ENCODE data around the gene KRAS. TPM values are rescaled to one million over a fixed set of nuclear protein-coding genes. Genes with fewer than 3 reads are reported as not detected.

KRAS gene
- total RNA-seq, 1 experiment from 2014 or later = 47.5 TPM

DNA sequence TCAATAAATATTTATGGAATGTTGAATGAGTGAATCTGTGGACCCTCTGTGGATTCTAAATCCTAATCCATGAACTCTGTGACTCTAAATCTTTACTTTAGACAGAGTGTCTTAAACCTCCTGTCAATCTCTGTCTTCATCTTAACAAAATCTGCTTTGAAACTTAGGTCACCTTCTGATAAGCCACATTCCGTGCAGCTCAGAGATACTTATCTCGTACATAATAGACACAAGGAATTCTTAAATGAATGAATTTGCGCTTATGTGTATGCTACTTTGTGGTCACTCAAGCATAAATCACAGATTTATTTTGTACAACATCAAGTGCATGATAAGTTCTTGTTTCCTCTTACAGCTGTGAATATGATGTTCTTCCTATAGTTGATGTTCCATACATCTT lies 2.2 kb upstream of the KRAS start:
- Histone ChIP-seq H4K91ac (ENCODE audit: insufficient read length, low read depth, low read length) (no peak overlapping the region), H2BK15ac (ENCODE audit: low read depth, low read length) (no peak overlapping the region), H2BK20ac (ENCODE audit: low read depth, low read length, poor library complexity, severe bottlenecking) (no peak overlapping the region), H2AK5ac (ENCODE audit: insufficient read length, low read length) (no peak overlapping the region), H3K23ac (ENCODE audit: insufficient read length, low read depth, low read length) (no peak overlapping the region), H3K4ac (ENCODE audit: low read depth, low read length) (no peak overlapping the region), H3K4me2 (ENCODE audit: insufficient read depth, insufficient read length, low read length) (no peak overlapping the region), H3K9ac (ENCODE audit: extremely low read depth, insufficient read length, low read length) (no peak overlapping the region), H2AFZ (ENCODE audit: low read length) (no peak overlapping the region), H3K23me2 (ENCODE audit: insufficient read length, low read depth, low read length, poor library complexity, severe bottlenecking) (peaks cover 4% of the 10 kb centered on the region), H3K4me1 (ENCODE audit: insufficient read depth, low read length) (peaks cover 13% of the 10 kb centered on the region), H2BK120ac (ENCODE audit: low read depth, low read length, poor library complexity, severe bottlenecking) (no peak overlapping the region), H3K79me2 (ENCODE audit: insufficient read depth, low read length) (peaks cover 4% of the 10 kb centered on the region; the same call in 1 of the 2 replicates), H3K14ac (ENCODE audit: insufficient read depth, low read length) (no peak overlapping the region), H2BK5ac (ENCODE audit: insufficient read length, low read length) (no peak overlapping the region), H3K18ac (ENCODE audit: insufficient read length, low read depth, low read length) (no peak overlapping the region), H3K27ac (ENCODE audit: insufficient read length, low read depth, low read length) (no peak overlapping the region), H4K20me1 (ENCODE audit: control insufficient read depth, insufficient read depth, insufficient read length) (no peaks in the 10 kb centered on the region), H3T11ph (ENCODE audit: low read length) (no peak overlapping the region), H4K8ac (replicated peaks; ENCODE audit: insufficient read length, low read depth, low read length) (no peak overlapping the region), H3K56ac (ENCODE audit: insufficient read length, low read depth, low read length) (no peak overlapping the region), H4K5ac (ENCODE audit: insufficient read length, low read depth, low read length) (no peak overlapping the region), H3K9me3 (ENCODE audit: control insufficient read depth, low read depth, low read length) (no peaks in the 10 kb centered on the region), H3K79me1 (ENCODE audit: insufficient read depth, low read depth, low read length, poor library complexity, severe bottlenecking) (no peaks in the 10 kb centered on the region), H3K27me3 (ENCODE audit: insufficient read depth, low read length) (no peaks in the 10 kb centered on the region), H2BK12ac (ENCODE audit: insufficient read length, low read depth, low read length) (no peak overlapping the region)
- Mint-ChIP-seq H3K27me3 (ENCODE audit: low read depth) (peaks cover 22% of the 10 kb centered on the region), H3K9me3 (no peaks in the 10 kb centered on the region), H3K4me1 (peaks cover 42 to 49% of the 10 kb centered on the region in 2 experiments), H3K27ac (no peak overlapping the region), H3K4me3 (no peak overlapping the region), H3K36me3 (ENCODE audit: insufficient read depth in 1 of 3, low read depth in 3 of 3) (peaks cover 0 to 5% (median 4%) of the 10 kb centered on the region in 3 experiments; a peak in 2 of 7 replicates)
- TF ChIP-seq, protein P1, sequence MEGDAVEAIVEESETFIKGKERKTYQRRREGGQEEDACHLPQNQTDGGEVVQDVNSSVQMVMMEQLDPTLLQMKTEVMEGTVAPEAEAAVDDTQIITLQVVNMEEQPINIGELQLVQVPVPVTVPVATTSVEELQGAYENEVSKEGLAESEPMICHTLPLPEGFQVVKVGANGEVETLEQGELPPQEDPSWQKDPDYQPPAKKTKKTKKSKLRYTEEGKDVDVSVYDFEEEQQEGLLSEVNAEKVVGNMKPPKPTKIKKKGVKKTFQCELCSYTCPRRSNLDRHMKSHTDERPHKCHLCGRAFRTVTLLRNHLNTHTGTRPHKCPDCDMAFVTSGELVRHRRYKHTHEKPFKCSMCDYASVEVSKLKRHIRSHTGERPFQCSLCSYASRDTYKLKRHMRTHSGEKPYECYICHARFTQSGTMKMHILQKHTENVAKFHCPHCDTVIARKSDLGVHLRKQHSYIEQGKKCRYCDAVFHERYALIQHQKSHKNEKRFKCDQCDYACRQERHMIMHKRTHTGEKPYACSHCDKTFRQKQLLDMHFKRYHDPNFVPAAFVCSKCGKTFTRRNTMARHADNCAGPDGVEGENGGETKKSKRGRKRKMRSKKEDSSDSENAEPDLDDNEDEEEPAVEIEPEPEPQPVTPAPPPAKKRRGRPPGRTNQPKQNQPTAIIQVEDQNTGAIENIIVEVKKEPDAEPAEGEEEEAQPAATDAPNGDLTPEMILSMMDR (conservative IDR thresholded peaks at IDR 0.05) = no peak
- no peak for DNase-seq
- no CpG with 5 or more reads among the region's 3 CpGs for WGBS (ENCODE audit: extremely low coverage, insufficient read length, low lambda C conversion rate)
